GM12878 (cell line): ENCODE results near the gene CHD5. TPM values are rescaled to one million over a fixed set of nuclear protein-coding genes. Genes with fewer than 3 reads are reported as not detected.

ENCODE experiments used
- ATAC-seq: fragments of 200-7000 bp; cut with Tn5 transposase; 3 replicates; pipeline ENCODE4 v1.9.1; 2020; ENCODE audit warnings: mild to moderate bottlenecking, moderate library complexity
- BruUV-seq: library from RNA; stranded (reverse); fragments of 400-500 nt; replicated peaks from 2 replicates; lab custom pipeline; 2021; lab: Mats Ljungman, UMichigan
- CTCF ChIA-PET: fragments of 300-600 bp; sonication (Branson Sonifier 250); formaldehyde crosslinking; extraction: SDS; loops from one replicate; lab custom pipeline; 2021; ENCODE audit warnings: inconsistent platforms; lab: Yijun Ruan, JAX
- POLR2A ChIA-PET: fragments of 350-600 bp; formaldehyde crosslinking; extraction: SDS; loops from one replicate; lab custom pipeline; 2021; ENCODE audit warnings: inconsistent platforms; lab: Charles Lee
- RAD21 ChIA-PET: fragments of 300-600 bp; sonication (Branson Sonifier 250); formaldehyde crosslinking; loops from one replicate; lab custom pipeline; 2023; ENCODE audit warnings: antibody characterized with exemption; ENCODE audit not compliant: unreplicated experiment; lab: Charles Lee
- SMC1A ChIA-PET: fragments of 300-600 bp; sonication (Branson Sonifier 250); formaldehyde crosslinking; loops from one replicate; lab custom pipeline; 2023; ENCODE audit not compliant: unreplicated experiment, uncharacterized antibody; lab: Charles Lee
- DNase-seq: peaks from one replicate; pipeline ENCODE4 v3.0.0-alpha.2; 2011; ENCODE audit warnings: low read depth, low spot score
- FAIRE-seq: peaks from 3 replicates; lab custom pipeline; 2011; peaks lifted over from hg19 to GRCh38; lab: Jason Lieb, UNC
- H2AFZ ChIP-seq: 2 replicates; pipeline ENCODE4 v1.6.0; 2011; ENCODE audit warnings: low read depth, low read length, control low read depth; ENCODE audit not compliant: control insufficient read depth
- H3K27ac ChIP-seq: 2 replicates; pipeline ENCODE4 v1.5.1; 2011; ENCODE audit warnings: control low read depth; ENCODE audit not compliant: control insufficient read depth, insufficient read depth
- H3K27me3 ChIP-seq, 2 experiments: replicated peaks in 1 of 2; 2 replicates each; pipeline versions ENCODE4 v1.6.0 to v1.6.1; 2011; ENCODE audit warnings: low read length in 1 of 2; ENCODE audit not compliant: control insufficient read depth in 2 of 2, insufficient read depth in 2 of 2
- H3K36me3 ChIP-seq, 2 experiments: 2 replicates each; pipeline ENCODE4 v1.5.1; 2011; ENCODE audit warnings: low read length in 1 of 2; ENCODE audit not compliant: control insufficient read depth in 2 of 2, insufficient read depth in 2 of 2
- H3K4me1 ChIP-seq: 2 replicates; pipeline ENCODE4 v1.6.1; 2011; ENCODE audit warnings: mild to moderate bottlenecking, low read length, moderate library complexity, mixed read lengths; ENCODE audit not compliant: control insufficient read depth, insufficient read depth
- H3K4me2 ChIP-seq: 2 replicates; pipeline ENCODE4 v1.6.0; 2011; ENCODE audit warnings: control low read depth; ENCODE audit not compliant: control insufficient read depth, insufficient read depth
- H3K4me3 ChIP-seq: fragments of 200-600 bp; sonication (generic); 2 replicates; pipeline ENCODE4 v1.5.1; 2016
- H3K79me2 ChIP-seq: 2 replicates; pipeline ENCODE4 v1.6.0; 2011; ENCODE audit warnings: low read length; ENCODE audit not compliant: control insufficient read depth, insufficient read depth
- H3K9ac ChIP-seq: 2 replicates; pipeline ENCODE4 v1.8.0; 2011; ENCODE audit warnings: low read length, control low read depth, mixed read lengths; ENCODE audit not compliant: control insufficient read depth, insufficient read depth
- H3K9me3 ChIP-seq: replicated peaks from 3 replicates; pipeline ENCODE4 v1.5.1; 2011; ENCODE audit warnings: mild to moderate bottlenecking, low read length; ENCODE audit not compliant: control insufficient read depth, insufficient read depth
- H4K20me1 ChIP-seq: 2 replicates; pipeline ENCODE4 v1.6.0; 2011; ENCODE audit not compliant: control insufficient read depth, insufficient read depth
- BRCA1 ChIP-seq: IDR thresholded peaks from 2 replicates; pipeline ENCODE4 v1.6.1; 2011; ENCODE audit warnings: low read depth, low read length, improper control_type of control experiment
- HCFC1 ChIP-seq: fragments of 150-350 bp; IDR thresholded peaks from 2 replicates; pipeline ENCODE4 v1.6.1; 2014; ENCODE audit warnings: low read length
- NFYB ChIP-seq: IDR thresholded peaks from 2 replicates; pipeline ENCODE4 v1.6.1; 2011; ENCODE audit warnings: low read depth, mild to moderate bottlenecking, low read length, improper control_type of control experiment, moderate library complexity; ENCODE audit not compliant: insufficient read depth
- SMAD1 ChIP-seq: fragments of 450-650 bp; IDR thresholded peaks from 2 replicates; pipeline ENCODE4 v1.6.1; 2018; ENCODE audit warnings: mild to moderate bottlenecking, low read depth; ENCODE audit not compliant: partially characterized antibody
- SMAD5 ChIP-seq: IDR thresholded peaks from 2 replicates; pipeline ENCODE4 v1.6.1; 2016; ENCODE audit warnings: antibody characterized with exemption, low read depth
- SMARCA5 ChIP-seq: fragments of 450-650 bp; IDR thresholded peaks from 2 replicates; pipeline ENCODE4 v1.6.1; 2017; ENCODE audit warnings: mild to moderate bottlenecking
- WRNIP1 ChIP-seq: IDR thresholded peaks from 2 replicates; pipeline ENCODE4 v1.6.1; 2011; ENCODE audit warnings: low read depth, low read length, improper control_type of control experiment, borderline replicate concordance
- YY1 ChIP-seq: IDR thresholded peaks from 2 replicates; pipeline ENCODE4 v1.6.1; 2011; ENCODE audit warnings: low read depth, mild to moderate bottlenecking, low read length
- ZBED1 ChIP-seq: IDR thresholded peaks from 2 replicates; pipeline ENCODE4 v1.6.1; 2016; ENCODE audit warnings: borderline replicate concordance
- ZSCAN29 ChIP-seq: fragments of 450-650 bp; IDR thresholded peaks from 2 replicates; pipeline ENCODE4 v1.6.1; 2017; ENCODE audit warnings: mild to moderate bottlenecking, moderate library complexity
- WGBS: methylation state at CpG from one replicate; pipeline ENCODE4 v1.1.6; 2016; ENCODE audit warnings: low lambda C conversion rate; ENCODE audit not compliant: insufficient replicate concordance, insufficient coverage; ENCODE audit errors: missing lambda C conversion rate; 5-methylcytosine and 5-hydroxymethylcytosine counted together
- in situ Hi-C: fragments of 300-500 bp; cut with MboI; formaldehyde crosslinking; loops from 9 replicates; pipeline ENCODE4 v1.14.3; 2018; ENCODE audit warnings: mixed read lengths
- intact Hi-C: fragments of 100-400 bp; cut with micrococcal nuclease; formaldehyde crosslinking; loops from one replicate; pipeline ENCODE4 v1.14.2; 2022; ENCODE audit not compliant: unreplicated experiment
- polyA plus RNA-seq, 11 experiments: library from polyadenylated mRNA; depleted of rRNA in 4 of 11; unstranded in 6 of 11; stranded (reverse) in 5 of 11; fragments of >200 nt; fragmentation: Nextera tagmentation in 4 of 11; fragmentation: Illumina TruSeq in 1 of 11; extraction: Ambion mirVana in 4 of 11; extraction: Trizol in 1 of 11; gene quantifications; 1 replicate in 1 of 11; 2 replicates in 10 of 11; pipeline versions ENCODE4 v1.2.1 to v1.2.3, GENCODE V29; 2011 to 2016; ENCODE audit warnings: inconsistent platforms in 2 of 11, missing spikeins in 2 of 11, low read depth in 1 of 11
- total RNA-seq, 4 experiments: library from RNA; depleted of rRNA in 3 of 4; stranded (reverse); fragments of >200 nt in 3 of 4; fragmentation: Illumina TruSeq in 1 of 4; extraction: Trizol in 1 of 4; gene quantifications; 2 replicates each; pipeline versions ENCODE4 v1.2.1 to v1.2.3, GENCODE V29; 2013 to 2021
- TF ChIP-seq, protein P1 (sequence below): IDR thresholded peaks from 2 replicates; pipeline ENCODE4 v1.6.1; 2012; ENCODE audit warnings: low read depth, low read length, improper control_type of control experiment

The CHD5 gene
- total and polyA plus RNA-seq, 10 of the 15 experiments (the other 5 are each of a cell fraction or from before 2014, with no cell fraction given), result 0.03 to 0.49 (median 0.13) TPM; not detected in 3

DNA sequence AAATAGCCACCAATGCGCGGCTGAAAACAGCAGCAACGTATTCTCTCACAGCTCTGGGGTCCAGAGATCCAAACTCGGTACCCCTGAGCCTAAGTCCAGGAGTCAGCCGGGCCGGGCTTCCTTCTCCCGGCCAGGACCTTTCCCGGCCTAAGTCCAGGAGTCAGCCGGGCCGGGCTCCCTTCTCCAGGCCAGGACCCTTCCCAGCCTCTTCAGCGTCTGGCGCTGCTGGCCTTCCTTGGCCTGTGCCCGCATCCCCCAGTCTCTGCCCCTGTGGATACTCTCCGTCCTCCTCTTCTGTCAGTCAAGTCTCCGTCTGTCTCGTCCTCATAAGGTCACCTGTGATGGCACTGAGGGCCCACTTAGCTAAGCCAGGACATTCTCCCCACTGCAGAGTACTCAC is 102.2 kb downstream of the CHD5 start:
- BruUV-seq, result no TSS peak
- in situ Hi-C loops, result no loop called here
- no peak overlapping the region for H3K4me3 ChIP-seq
- DNase-seq (no peak), FAIRE-seq (no peak), ATAC-seq (no peak)
- no peaks in the 10 kb centered on the region for H3K9me3 ChIP-seq
- no peak overlapping the region for H3K27ac ChIP-seq
- no peak overlapping the region for H3K4me2 ChIP-seq
- H3K4me1 ChIP-seq, result no peaks in the 10 kb centered on the region
- intact Hi-C loops, result no loop called here
- H3K27me3 ChIP-seq, result no peaks in the 10 kb centered on the region
- no peak overlapping the region for H3K9ac ChIP-seq
- no peak overlapping the region for H2AFZ ChIP-seq
- WGBS, result 93% methylated on average over 16 of the region's 16 CpGs
- SMC1A ChIA-PET, result no interaction called here
- no peaks in the 10 kb centered on the region for H4K20me1 ChIP-seq
- H3K36me3 ChIP-seq, result peaks cover 16 to 18% of the 10 kb centered on the region in 2 experiments
- RAD21 ChIA-PET, result no interaction called here
- CTCF ChIA-PET, result no interaction called here
- no peaks in the 10 kb centered on the region for H3K79me2 ChIP-seq
- POLR2A ChIA-PET, result no interaction called here
- no peak for TF ChIP-seq SMARCA5
- no peak for TF ChIP-seq ZBED1
- TF ChIP-seq BRCA1, result no peak
- no peak for TF ChIP-seq SMAD1
- TF ChIP-seq, protein P1, sequence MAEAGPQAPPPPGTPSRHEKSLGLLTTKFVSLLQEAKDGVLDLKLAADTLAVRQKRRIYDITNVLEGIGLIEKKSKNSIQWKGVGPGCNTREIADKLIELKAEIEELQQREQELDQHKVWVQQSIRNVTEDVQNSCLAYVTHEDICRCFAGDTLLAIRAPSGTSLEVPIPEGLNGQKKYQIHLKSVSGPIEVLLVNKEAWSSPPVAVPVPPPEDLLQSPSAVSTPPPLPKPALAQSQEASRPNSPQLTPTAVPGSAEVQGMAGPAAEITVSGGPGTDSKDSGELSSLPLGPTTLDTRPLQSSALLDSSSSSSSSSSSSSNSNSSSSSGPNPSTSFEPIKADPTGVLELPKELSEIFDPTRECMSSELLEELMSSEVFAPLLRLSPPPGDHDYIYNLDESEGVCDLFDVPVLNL, result no peak
- TF ChIP-seq SMAD5, result no peak
- no peak for TF ChIP-seq NFYB
- no peak for TF ChIP-seq WRNIP1
- TF ChIP-seq ZSCAN29, result no peak
- TF ChIP-seq YY1, result no peak
- TF ChIP-seq HCFC1, result no peak
